HepG2 (cell line): ENCODE results near the gene ODAD4. TPM values are rescaled to one million over a fixed set of nuclear protein-coding genes. Genes with fewer than 3 reads are reported as not detected.

Source experiments
- ATAC-seq: fragments of 200-7000 bp; cut with Tn5 transposase; 3 replicates; pipeline ENCODE4 v1.9.1; 2020; ENCODE audit warnings: mild to moderate bottlenecking, moderate library complexity
- BruUV-seq: library from RNA; stranded (reverse); fragments of 400-500 nt; replicated peaks from 2 replicates; lab custom pipeline; 2021; lab: Mats Ljungman, UMichigan
- CTCF ChIA-PET: fragments of 300-600 bp; formaldehyde crosslinking; extraction: SDS; loops from one replicate; lab custom pipeline; 2021; ENCODE audit warnings: low total read pairs, inconsistent platforms, low intra/inter-chr PET ratio; lab: Yijun Ruan, JAX
- POLR2A ChIA-PET: fragments of 350-600 bp; sonication (Branson Sonifier 250); formaldehyde crosslinking; loops from one replicate; lab custom pipeline; 2020; ENCODE audit warnings: antibody characterized with exemption, inconsistent platforms; lab: Yijun Ruan, JAX
- DNase-seq: peaks from one replicate; pipeline ENCODE4 v3.0.0-alpha.2; 2015; ENCODE audit warnings: low spot score
- FAIRE-seq: peaks from 3 replicates; lab custom pipeline; 2011; peaks lifted over from hg19 to GRCh38; lab: Jason Lieb, UNC
- H2AFZ ChIP-seq: one replicate; pipeline ENCODE4 v1.6.1; 2011; ENCODE audit warnings: low read length, inconsistent platforms
- H3K27ac ChIP-seq: fragments of 300-600 bp; 3 replicates; pipeline ENCODE4 v1.8.0; 2011; ENCODE audit warnings: mixed run types, mild to moderate bottlenecking, mixed read lengths, low read length, inconsistent platforms; ENCODE audit not compliant: insufficient read depth; ENCODE audit errors: extremely low read length
- H3K27me3 ChIP-seq, 2 experiments: fragments of 200-600 bp in 1 of 2; 2 replicates in 1 of 2; 3 replicates in 1 of 2; pipeline versions ENCODE4 v1.6.0 to v1.8.0; 2011; ENCODE audit warnings: low read length in 2 of 2, mild to moderate bottlenecking in 2 of 2, moderate library complexity in 2 of 2, inconsistent platforms in 1 of 2; ENCODE audit not compliant: insufficient read depth in 2 of 2, control insufficient read depth in 1 of 2
- H3K36me3 ChIP-seq, 2 experiments: fragments of 200-600 bp in 1 of 2; replicated peaks in 1 of 2; 2 replicates in 1 of 2; 3 replicates in 1 of 2; pipeline versions ENCODE4 v1.5.1 to v1.8.0; 2011; ENCODE audit warnings: low read length in 2 of 2, inconsistent platforms in 1 of 2; ENCODE audit not compliant: insufficient read depth in 2 of 2, control insufficient read depth in 1 of 2
- H3K4me1 ChIP-seq: 2 replicates; pipeline ENCODE4 v1.5.1; 2012; ENCODE audit warnings: low read length, inconsistent platforms; ENCODE audit not compliant: insufficient read depth
- H3K4me2 ChIP-seq: 2 replicates; pipeline ENCODE4 v1.6.0; 2011; ENCODE audit warnings: low read depth, low read length, inconsistent platforms
- H3K4me3 ChIP-seq, 3 experiments: fragments of 200-600 bp in 1 of 3; sonication (generic), shearing (Covaris generic) in 1 of 3; replicated peaks in 1 of 3; 2 replicates each; pipeline ENCODE4 v1.5.1; 2011 to 2016; ENCODE audit warnings: low read length in 3 of 3, inconsistent platforms in 2 of 3, low read depth in 2 of 3, mild to moderate bottlenecking in 2 of 3, control low read depth in 1 of 3, mixed read lengths in 1 of 3; ENCODE audit not compliant: insufficient read depth in 1 of 3
- H3K79me2 ChIP-seq: one replicate; pipeline ENCODE4 v1.6.1; 2011; ENCODE audit warnings: low read length, inconsistent platforms; ENCODE audit not compliant: insufficient read depth
- H3K9ac ChIP-seq: 2 replicates; pipeline ENCODE4 v1.6.0; 2011; ENCODE audit warnings: mild to moderate bottlenecking, low read depth, low read length, inconsistent platforms; ENCODE audit not compliant: insufficient read depth
- H3K9me3 ChIP-seq: 2 replicates; pipeline ENCODE4 v1.5.1; 2012; ENCODE audit warnings: mild to moderate bottlenecking, low read length
- H4K20me1 ChIP-seq: 2 replicates; pipeline ENCODE4 v1.6.0; 2011; ENCODE audit warnings: inconsistent platforms, mild to moderate bottlenecking, low read length, moderate library complexity; ENCODE audit not compliant: insufficient read depth
- AGO2 ChIP-seq: fragments of 200-400 bp; formaldehyde crosslinking; optimal IDR thresholded peaks from 2 replicates; pipeline ENCODE3; 2017; ENCODE audit warnings: mild to moderate bottlenecking, low read depth, low read length, moderate library complexity
- ATF7-NPFF ChIP-seq: sonication (generic); formaldehyde crosslinking; IDR thresholded peaks from 2 replicates; pipeline ENCODE4 v1.8.1; 2023; ENCODE audit warnings: mild to moderate bottlenecking, low read depth, missing genetic modification reagents, moderate library complexity
- E2F5 ChIP-seq: sonication (generic); formaldehyde crosslinking; conservative IDR thresholded peaks from 2 replicates; pipeline ENCODE4 v1.4.0; 2020; ENCODE audit warnings: missing genetic modification reagents
- ETS1 ChIP-seq: sonication (generic); formaldehyde crosslinking; IDR thresholded peaks from 2 replicates; pipeline ENCODE4 v1.4.0; 2020; ENCODE audit warnings: missing genetic modification reagents
- PBX3 ChIP-seq: sonication (generic); formaldehyde crosslinking; IDR thresholded peaks from 2 replicates; pipeline ENCODE4 v1.8.1; 2023; ENCODE audit warnings: missing genetic modification reagents, inconsistent platforms, borderline replicate concordance
- SALL1 ChIP-seq: sonication (generic); formaldehyde crosslinking; IDR thresholded peaks from 2 replicates; pipeline ENCODE4 v1.8.0; 2022; ENCODE audit warnings: mild to moderate bottlenecking, missing genetic modification reagents
- SOX6 ChIP-seq, 2 experiments: fragments of 450-650 bp in 1 of 2; sonication (generic) in 1 of 2; formaldehyde crosslinking in 1 of 2; IDR thresholded peaks; 2 replicates each; pipeline versions ENCODE4 v1.4.0 to v1.6.1; 2017 to 2020; ENCODE audit warnings: antibody characterized with exemption in 1 of 2, mild to moderate bottlenecking in 1 of 2, missing genetic modification reagents in 1 of 2
- ZNF572 ChIP-seq: sonication (generic); formaldehyde crosslinking; IDR thresholded peaks from 2 replicates; pipeline ENCODE4 v1.5.1; 2020; ENCODE audit warnings: mild to moderate bottlenecking, missing genetic modification reagents
- ZNF616 ChIP-seq: sonication (generic); formaldehyde crosslinking; IDR thresholded peaks from 2 replicates; pipeline ENCODE4 v1.5.0; 2020; ENCODE audit warnings: low read depth, mild to moderate bottlenecking, missing genetic modification reagents
- WGBS: methylation state at CpG from one replicate; pipeline ENCODE4 v1.1.6; 2017; ENCODE audit warnings: low lambda C conversion rate; 5-methylcytosine and 5-hydroxymethylcytosine counted together
- in situ Hi-C: cut with HindIII; loops from 2 replicates; pipeline ENCODE4 v1.10.0; 2017; ENCODE audit warnings: low pct_unique_long_range_greater_than_20kb; ENCODE audit not compliant: extremely low pct_ligation_motif_present
- intact Hi-C: fragments of 100-400 bp; cut with micrococcal nuclease; formaldehyde crosslinking; loops from one replicate; pipeline ENCODE4 v1.10.0; 2022; ENCODE audit not compliant: unreplicated experiment
- polyA plus RNA-seq, 8 experiments: library from polyadenylated mRNA; depleted of rRNA in 3 of 8; stranded (reverse) in 7 of 8; unstranded in 1 of 8; fragments of >200 nt; fragmentation: Illumina TruSeq in 4 of 8; extraction: Trizol in 4 of 8; gene quantifications; 2 replicates each; pipeline versions ENCODE4 v1.2.1 to v1.2.3, GENCODE V29; 2011 to 2016; ENCODE audit warnings: low read depth in 4 of 8, missing spikeins in 1 of 8, mixed read lengths in 1 of 8; ENCODE audit not compliant: insufficient read depth in 1 of 8
- total RNA-seq, 5 experiments: library from RNA; depleted of rRNA; stranded (reverse); fragments of >200 nt; fragmentation: Illumina TruSeq; extraction: Trizol; gene quantifications; 2 replicates each; pipeline ENCODE4 v1.2.3, GENCODE V29; 2016; ENCODE audit warnings: low read depth in 1 of 5

Gene ODAD4
- total and polyA plus RNA-seq, 2 of the 13 experiments (the other 11 are each of a cell fraction or from before 2014, with no cell fraction given) = 0.48 to 0.53 TPM

- no peak for DNase-seq
- no peak for ATAC-seq
- H3K27me3 ChIP-seq = no peaks in the 10 kb centered on the region
- POLR2A ChIA-PET = interaction anchor here (1.1 to 4.2 kb wide), 2 partner anchors 8 to 20 kb away, joined by 4 to 57 read pairs; partner anchors contain the start of genes ACLY and ODAD4
- H3K36me3 ChIP-seq = peaks cover 34 to 68% of the 10 kb centered on the region in 2 experiments
- BruUV-seq = no TSS peak
- H3K4me1 ChIP-seq = peaks cover 71% of the 10 kb centered on the region
- CTCF ChIA-PET = no interaction called here
- no peak overlapping the region for H2AFZ ChIP-seq
- no peaks in the 10 kb centered on the region for H3K9me3 ChIP-seq
- no peak for FAIRE-seq
- H3K4me2 ChIP-seq = no peak overlapping the region
- H3K79me2 ChIP-seq = peaks cover 45% of the 10 kb centered on the region
- peaks cover 32% of the 10 kb centered on the region for H4K20me1 ChIP-seq
- H3K4me3 ChIP-seq = no peak overlapping the region
- H3K9ac ChIP-seq = no peak overlapping the region
- intact Hi-C loops (no loop called here), in situ Hi-C loops (no loop called here)
- no peak for TF ChIP-seq ETS1 (CRISPR knock-in tag)
- TF ChIP-seq ZNF572 (CRISPR knock-in tag) = no peak
- TF ChIP-seq ZNF616 (CRISPR knock-in tag) = no peak
- TF ChIP-seq ATF7-NPFF (CRISPR knock-in tag) = no peak
- TF ChIP-seq SALL1 (CRISPR knock-in tag) = 0 out of 2 replicates have a peak, but pooled peaks have one; percentile 19
- no peak for TF ChIP-seq PBX3 (CRISPR knock-in tag)
- TF ChIP-seq SOX6 (IDR thresholded peaks at IDR 0.05) = no peak
- TF ChIP-seq SOX6 (CRISPR knock-in tag; IDR thresholded peaks at IDR 0.05) = no peak
- TF ChIP-seq E2F5 (CRISPR knock-in tag) = no peak
- peak; percentile 48 for TF ChIP-seq AGO2
- H3K27ac ChIP-seq = no peak overlapping the region
- 94% methylated on average over 11 of the region's 13 CpGs for WGBS
Observed at GRCh38 chr17:41910701-41911391, 19.6 kb upstream of the ODAD4 start.
